ENCODE data around the gene RPL27. TPM values are rescaled to one million over a fixed set of nuclear protein-coding genes. Genes with fewer than 3 reads are reported as not detected.
"Not testable (repeated sequence)": the region's sequence is repeated elsewhere in the genome, so short reads cannot be mapped to it uniquely, and the experiment has no call there.

RPL27 gene
- total and polyA plus RNA-seq, 2 donors: 1,142 to 3,115 TPM

DNA sequence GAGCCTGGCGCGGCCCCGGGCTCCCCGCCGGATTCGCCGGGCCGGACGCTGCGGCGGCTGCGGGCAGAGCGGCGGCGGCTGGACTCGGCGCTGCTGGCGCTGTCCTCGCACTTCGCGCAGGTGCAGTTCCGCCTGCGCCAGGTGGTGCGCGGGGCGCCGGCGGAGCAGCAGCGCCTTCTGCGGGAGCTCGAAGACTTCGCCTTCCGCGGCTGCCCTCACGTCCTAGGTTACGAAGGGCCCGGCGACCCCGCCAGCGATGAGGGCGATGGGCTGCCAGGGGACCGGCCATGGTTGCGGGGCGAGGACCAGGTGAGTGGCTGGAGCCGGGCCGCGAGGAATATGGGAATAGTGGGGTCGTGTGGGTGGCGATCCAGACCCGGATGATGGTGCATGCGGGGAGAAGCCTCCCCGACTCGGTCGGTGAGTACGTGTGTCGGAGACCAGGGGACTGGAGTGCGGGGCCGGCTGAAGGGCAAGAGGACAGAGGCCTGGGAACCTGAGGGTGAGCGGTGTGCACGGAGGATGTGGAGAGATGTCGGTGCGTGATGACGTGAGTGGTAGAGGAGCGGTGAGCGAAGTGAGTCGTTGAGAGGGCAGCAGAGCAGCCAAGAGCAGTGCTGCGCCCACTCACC is 17.3 kb upstream of the RPL27 start:
- under 1% methylated on average over 67 of the region's 67 CpGs for WGBS
- Histone ChIP-seq H3K27ac (ENCODE audit: low read depth) (peak overlapping the region; percentile 70), H3K36me3 (ENCODE audit: insufficient read depth) (no peaks in the 10 kb centered on the region), H3K4me1 (ENCODE audit: insufficient read depth) (no peaks in the 10 kb centered on the region), H3K4me3 (ENCODE audit: low read depth, low read length) (peak overlapping the region; percentile 92)
- DNase-seq (ENCODE audit: extremely low spot score): no peak

DNA sequence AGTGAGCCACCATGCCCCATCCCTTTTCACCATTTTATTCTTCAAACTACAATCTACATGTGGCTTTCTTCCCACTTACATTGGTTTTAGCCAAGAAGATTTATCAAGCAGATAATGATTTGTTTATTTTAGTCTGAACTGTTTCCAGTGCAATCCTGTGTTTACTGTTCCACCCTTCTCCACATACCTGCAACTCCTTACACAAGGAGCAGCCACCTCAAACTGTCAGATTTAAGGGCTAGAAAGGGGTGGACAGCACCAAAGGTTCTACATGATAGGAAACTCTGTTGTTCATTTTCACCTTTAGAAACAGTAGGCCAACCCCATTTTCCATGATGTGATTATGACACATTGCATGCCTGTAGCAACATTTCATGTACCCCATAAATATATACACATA is 16.0 kb upstream of the RPL27 start:
- Histone ChIP-seq H3K4me3 (ENCODE audit: low read depth, low read length) (no peak overlapping the region), H3K4me1 (ENCODE audit: insufficient read depth) (no peaks in the 10 kb centered on the region), H3K27ac (ENCODE audit: low read depth) (no peak overlapping the region), H3K36me3 (ENCODE audit: insufficient read depth) (no peaks in the 10 kb centered on the region)
- DNase-seq (ENCODE audit: extremely low spot score): no peak

DNA sequence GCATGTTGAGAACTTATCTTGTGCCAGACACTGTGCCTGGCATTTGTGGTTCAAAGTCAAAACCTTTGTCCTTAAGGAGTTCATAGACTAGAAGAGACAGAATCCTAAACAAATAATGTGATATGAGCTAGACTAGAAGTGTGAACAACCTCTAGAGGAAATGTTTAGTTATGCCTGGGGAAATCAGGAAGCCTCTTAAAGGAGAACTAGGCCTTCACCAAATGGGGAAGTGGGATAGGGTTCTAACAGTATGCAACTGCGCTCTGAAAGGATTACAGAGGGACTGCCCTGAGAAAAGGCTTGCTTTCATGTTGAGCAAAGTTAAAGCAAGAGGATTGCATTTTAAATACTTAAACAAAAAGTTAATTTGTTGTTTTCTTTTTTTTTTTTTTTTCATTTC is 13.0 kb upstream of the RPL27 start:
- Histone ChIP-seq H3K36me3 (ENCODE audit: insufficient read depth) (peaks cover 12% of the 10 kb centered on the region), H3K27ac (ENCODE audit: low read depth) (peak overlapping the region; percentile 18), H3K4me1 (ENCODE audit: insufficient read depth) (no peaks in the 10 kb centered on the region), H3K4me3 (ENCODE audit: low read depth, low read length) (no peak overlapping the region)
- no peak for DNase-seq (ENCODE audit: extremely low spot score)
- WGBS: 60% methylated on average over 1 of the region's 1 CpG

DNA sequence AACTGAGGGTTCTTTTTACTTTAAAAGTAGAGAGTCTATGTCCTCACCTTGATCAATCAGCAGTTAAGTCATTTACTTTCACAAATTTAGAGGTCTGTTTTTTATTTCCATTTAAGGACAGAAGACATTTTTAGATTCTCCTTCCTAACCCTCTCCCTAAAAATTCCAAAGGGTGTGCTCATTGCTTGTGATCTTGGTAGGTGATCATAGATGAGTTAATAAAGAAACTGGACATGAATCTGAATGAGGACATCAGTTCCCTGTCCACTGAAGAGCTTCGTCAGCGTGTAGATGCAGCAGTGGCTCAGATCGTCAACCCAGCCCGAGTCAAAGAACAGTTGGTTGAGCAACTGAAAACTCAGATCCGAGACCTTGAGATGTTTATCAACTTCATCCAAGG is 9.1 kb upstream of the RPL27 start:
- H3K4me3 ChIP-seq (ENCODE audit: low read depth, low read length): no peak overlapping the region
- H3K36me3 ChIP-seq (ENCODE audit: insufficient read depth): peaks cover 12% of the 10 kb centered on the region
- 96% methylated on average over 5 of the region's 5 CpGs for WGBS
- DNase-seq (ENCODE audit: extremely low spot score): no peak
- no peak overlapping the region for H3K27ac ChIP-seq (ENCODE audit: low read depth)
- H3K4me1 ChIP-seq (ENCODE audit: insufficient read depth): no peaks in the 10 kb centered on the region

DNA sequence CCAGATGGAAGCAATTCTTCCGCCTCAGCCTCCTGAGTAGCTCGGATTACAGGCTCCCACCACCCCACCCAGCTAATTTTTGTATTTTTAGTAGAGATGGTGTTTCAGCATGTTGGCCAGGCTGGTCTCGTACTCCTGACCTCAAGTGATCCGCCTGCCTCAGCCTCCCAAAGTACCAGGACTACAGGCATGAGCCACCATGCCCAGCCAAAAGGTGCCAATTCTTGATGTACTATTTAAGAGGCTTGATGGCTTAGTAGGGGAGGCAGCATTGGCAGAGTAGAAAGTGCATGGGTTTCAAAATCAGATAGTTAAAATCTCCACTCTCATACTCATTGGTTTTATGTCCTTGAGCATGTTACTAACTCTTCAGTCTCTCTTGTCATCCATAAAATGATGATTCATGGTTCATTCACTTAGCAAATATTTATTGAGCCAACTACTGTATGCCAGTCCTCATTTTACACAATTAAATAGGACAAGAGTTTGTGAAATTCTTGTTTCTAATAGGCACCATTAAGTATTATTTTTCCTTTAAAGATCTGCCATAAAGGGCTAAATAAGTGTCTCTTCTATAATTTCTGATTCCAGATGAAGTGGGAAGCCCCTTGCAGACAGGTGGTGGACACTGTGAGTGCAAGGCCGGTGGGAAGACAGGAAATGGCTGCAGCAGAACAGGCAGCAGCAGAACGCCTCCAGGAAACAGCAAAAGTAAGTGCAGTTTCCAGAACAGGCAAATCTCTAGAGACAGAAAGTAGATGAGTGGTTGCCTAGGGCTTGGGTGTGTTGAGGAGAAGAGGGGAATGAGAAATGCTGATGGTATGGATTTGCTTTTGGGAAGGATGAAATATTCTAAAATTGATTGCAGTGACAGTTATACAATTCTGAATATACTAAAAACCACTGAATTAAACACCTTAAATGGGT is 8.2 kb upstream of the RPL27 start:
- DNase-seq (ENCODE audit: extremely low spot score): no peak
- Histone ChIP-seq H3K4me1 (ENCODE audit: insufficient read depth) (no peaks in the 10 kb centered on the region), H3K27ac (ENCODE audit: low read depth) (no peak overlapping the region), H3K36me3 (ENCODE audit: insufficient read depth) (peaks cover 12% of the 10 kb centered on the region), H3K4me3 (ENCODE audit: low read depth, low read length) (no peak overlapping the region)
- WGBS: 87% methylated on average over 6 of the region's 6 CpGs

DNA sequence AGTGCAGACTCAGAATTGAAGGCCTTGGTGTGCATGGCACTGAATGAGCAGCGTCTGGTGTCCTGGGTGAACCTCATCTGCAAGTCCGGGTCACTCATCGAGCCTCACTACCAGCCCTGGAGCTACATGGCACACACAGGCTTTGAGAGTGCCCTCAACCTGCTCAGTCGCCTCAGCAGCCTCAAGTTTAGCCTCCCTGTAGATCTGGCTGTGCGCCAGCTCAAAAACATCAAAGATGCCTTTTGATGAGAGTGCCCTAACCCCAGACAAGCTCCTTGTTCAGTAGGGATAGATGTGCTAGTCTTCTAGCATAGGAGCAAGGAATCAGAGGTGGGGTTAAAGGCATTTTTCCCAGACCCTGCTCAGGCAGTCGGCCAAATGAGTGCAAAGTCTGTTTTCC is 6.7 kb upstream of the RPL27 start:
- Histone ChIP-seq H3K4me3 (ENCODE audit: low read depth, low read length) (no peak overlapping the region), H3K27ac (ENCODE audit: low read depth) (no peak overlapping the region), H3K4me1 (ENCODE audit: insufficient read depth) (no peaks in the 10 kb centered on the region), H3K36me3 (ENCODE audit: insufficient read depth) (peaks cover 12% of the 10 kb centered on the region)
- DNase-seq (ENCODE audit: extremely low spot score): no peak
- WGBS: 92% methylated on average over 6 of the region's 6 CpGs

DNA sequence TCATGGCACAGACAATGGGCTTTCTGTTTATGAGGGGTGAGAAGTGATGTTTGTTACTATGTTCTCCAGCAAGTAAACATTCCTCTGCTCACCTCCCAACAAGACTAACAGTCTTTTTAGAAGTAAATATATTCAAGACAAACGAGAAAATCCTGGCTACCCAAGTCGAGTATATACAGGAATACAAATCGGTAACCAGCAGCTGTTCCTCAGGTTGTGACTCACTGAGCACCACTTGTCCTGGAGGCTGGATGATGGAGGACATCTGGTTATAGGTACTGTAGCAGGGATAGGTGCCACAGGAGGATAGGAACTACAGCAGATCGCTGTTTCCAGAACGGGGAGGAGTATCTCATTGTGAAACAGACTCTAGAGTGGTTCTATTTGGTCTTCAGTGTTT is 5.3 kb upstream of the RPL27 start:
- Histone ChIP-seq H3K4me3 (ENCODE audit: low read depth, low read length) (no peak overlapping the region), H3K4me1 (ENCODE audit: insufficient read depth) (no peaks in the 10 kb centered on the region), H3K36me3 (ENCODE audit: insufficient read depth) (peaks cover 9% of the 10 kb centered on the region), H3K27ac (ENCODE audit: low read depth) (no peak overlapping the region)
- 77% methylated on average over 5 of the region's 5 CpGs for WGBS
- DNase-seq (ENCODE audit: extremely low spot score): no peak

DNA sequence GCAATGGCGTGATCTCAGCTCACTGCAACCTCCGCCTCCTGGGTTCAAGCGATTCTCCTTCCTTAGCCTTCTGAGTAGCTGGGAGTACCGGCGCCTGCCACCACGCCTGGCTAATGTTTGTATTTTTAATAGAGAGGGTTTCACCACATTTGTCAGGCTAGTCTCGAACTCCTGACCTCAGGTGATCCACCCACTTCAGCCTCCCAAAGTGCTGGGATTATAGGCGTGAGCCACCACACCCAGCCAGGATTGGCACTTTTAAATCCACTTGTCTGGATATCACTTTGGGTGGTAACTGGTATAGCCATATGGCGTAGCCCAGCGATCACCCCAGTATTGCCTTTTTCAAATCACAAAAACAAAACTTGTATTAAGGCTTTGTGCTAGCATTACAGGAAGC is 4.3 kb upstream of the RPL27 start:
- WGBS: 79% methylated on average over 10 of the region's 10 CpGs
- not testable (repeated sequence) for DNase-seq (ENCODE audit: extremely low spot score); H3K36me3 ChIP-seq (ENCODE audit: insufficient read depth)

DNA sequence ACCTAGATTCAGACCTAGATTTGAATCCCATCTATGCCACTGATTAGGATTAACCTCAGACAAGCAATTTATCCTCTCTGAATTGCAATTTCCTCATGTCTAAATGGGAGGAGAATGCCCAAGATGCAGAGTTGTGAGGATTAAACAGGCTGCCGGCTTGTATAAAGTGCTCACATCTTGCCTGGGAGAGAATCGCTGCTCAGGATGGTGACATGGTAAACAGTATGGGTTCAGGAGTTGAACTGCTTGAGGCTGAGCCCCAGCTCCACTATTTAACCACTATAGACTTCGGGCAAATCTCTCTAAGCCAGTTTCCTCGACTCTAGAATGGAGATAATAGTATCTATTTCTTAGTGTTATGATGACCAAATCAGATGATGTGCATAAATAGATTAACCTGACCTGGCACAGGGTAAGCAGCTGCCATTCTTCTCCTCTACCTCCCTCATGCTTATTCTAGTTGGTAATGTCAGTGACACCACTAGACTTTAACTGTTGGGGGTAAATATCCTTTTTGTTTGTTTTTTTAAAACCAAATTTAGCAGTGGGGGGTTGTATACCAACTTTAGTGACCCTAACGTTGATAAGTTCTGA is 732 bp upstream of the RPL27 start:
- no peak for DNase-seq (ENCODE audit: extremely low spot score)
- Histone ChIP-seq H3K36me3 (ENCODE audit: insufficient read depth) (peaks cover 2% of the 10 kb centered on the region), H3K4me1 (ENCODE audit: insufficient read depth) (no peaks in the 10 kb centered on the region), H3K27ac (ENCODE audit: low read depth) (no peak overlapping the region), H3K4me3 (ENCODE audit: low read depth, low read length) (no peak overlapping the region)
- 8% methylated on average over 5 of the region's 5 CpGs for WGBS

More for the DNA sequence above, 4.3 kb upstream of the RPL27 start:
- H3K27ac ChIP-seq (ENCODE audit: low read depth); H3K4me1 ChIP-seq (ENCODE audit: insufficient read depth); H3K4me3 ChIP-seq (ENCODE audit: low read depth, low read length): not testable (repeated sequence)

DNA sequence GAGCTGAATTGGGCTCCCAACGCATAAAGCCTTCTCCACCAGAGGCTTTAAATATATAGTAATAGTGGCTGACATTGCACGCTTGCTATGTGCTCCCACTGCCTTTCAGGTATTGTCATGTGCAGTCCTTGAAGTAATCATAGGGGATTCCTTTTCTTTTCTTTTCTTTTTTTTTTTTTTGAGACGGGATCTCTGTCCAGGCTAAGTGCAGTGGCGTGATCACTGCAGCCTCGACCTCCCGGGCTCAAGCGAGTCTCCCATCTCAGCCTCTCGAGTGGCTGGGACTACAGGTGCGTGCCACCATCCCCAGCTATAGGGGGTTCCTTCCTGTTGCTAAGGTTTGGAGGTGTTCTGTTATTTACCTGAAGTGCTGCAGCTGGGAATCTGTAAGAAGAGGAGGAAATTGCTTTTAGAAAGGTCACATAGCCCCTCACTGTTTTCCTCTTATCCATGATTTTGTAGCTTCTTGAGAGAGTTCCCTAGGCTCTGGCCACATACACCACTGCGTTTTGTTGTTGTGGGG is 845 bp downstream of the RPL27 start:
- peak overlapping the region; percentile 90 for H3K27ac ChIP-seq (ENCODE audit: low read depth)
- peaks cover 2% of the 10 kb centered on the region for H3K36me3 ChIP-seq (ENCODE audit: insufficient read depth)
- 12% methylated on average over 10 of the region's 10 CpGs for WGBS
- DNase-seq (ENCODE audit: extremely low spot score): no peak
- H3K4me3 ChIP-seq (ENCODE audit: low read depth, low read length): peak overlapping the region; percentile 55
- H3K4me1 ChIP-seq (ENCODE audit: insufficient read depth): no peaks in the 10 kb centered on the region

DNA sequence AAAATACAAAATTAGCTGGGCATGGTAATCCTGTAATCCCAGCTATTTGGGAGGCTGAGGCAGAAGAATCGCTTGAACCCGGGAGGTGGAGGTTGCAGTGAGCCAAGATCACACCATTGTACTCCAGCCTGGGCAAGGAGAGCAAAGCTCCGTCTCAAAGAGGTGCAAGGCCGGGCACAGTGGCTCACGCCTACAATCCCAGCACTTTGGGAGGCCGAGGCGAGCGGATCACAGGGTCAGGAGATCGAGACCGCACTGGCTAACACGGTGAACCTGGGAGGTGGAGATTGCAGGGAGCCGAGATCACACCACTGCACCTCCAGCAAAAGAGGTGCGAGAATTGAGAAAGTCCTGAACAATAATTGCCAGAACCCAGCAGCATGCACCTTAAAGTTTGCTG is 2.7 kb downstream of the RPL27 start:
- not testable (repeated sequence) for H3K27ac ChIP-seq (ENCODE audit: low read depth); H3K4me1 ChIP-seq (ENCODE audit: insufficient read depth); H3K36me3 ChIP-seq (ENCODE audit: insufficient read depth); H3K4me3 ChIP-seq (ENCODE audit: low read depth, low read length); DNase-seq (ENCODE audit: extremely low spot score)
- WGBS: 94% methylated on average over 13 of the region's 13 CpGs

DNA sequence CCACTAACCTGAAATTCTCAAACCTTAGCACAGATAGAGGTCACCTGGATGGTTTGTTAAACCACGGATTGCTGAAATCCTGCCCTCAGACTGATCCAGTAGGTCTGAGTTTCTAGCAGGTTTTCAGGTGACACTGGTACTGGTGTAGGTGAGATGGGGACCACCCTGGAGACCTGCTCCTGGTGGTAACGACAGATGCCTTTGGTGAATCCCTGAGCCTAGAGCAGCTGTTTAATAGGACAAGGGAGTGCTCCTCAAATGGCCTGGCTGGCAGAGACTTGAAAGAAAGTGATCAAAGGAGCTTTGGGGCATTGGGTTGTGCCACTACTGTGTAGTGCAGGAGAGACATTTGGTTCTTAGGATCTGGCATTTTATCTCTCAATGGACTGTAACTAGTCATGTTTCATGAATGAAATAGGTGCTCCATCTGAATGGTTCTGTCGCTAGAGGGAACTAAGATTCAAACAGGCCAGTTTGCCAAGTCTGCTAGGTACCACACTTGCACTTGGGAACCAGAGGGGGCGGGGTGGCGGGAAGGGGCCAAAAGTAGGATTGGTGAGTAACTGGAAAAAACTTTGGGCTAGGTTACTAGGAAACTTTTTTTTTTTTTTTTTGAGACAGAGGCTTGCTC is 5.4 kb downstream of the RPL27 start:
- no peak overlapping the region for H3K4me3 ChIP-seq (ENCODE audit: low read depth, low read length)
- H3K4me1 ChIP-seq (ENCODE audit: insufficient read depth): no peaks in the 10 kb centered on the region
- 82% methylated on average over 5 of the region's 5 CpGs for WGBS
- no peak for DNase-seq (ENCODE audit: extremely low spot score)
- H3K27ac ChIP-seq (ENCODE audit: low read depth): no peak overlapping the region
- H3K36me3 ChIP-seq (ENCODE audit: insufficient read depth): peaks cover 2% of the 10 kb centered on the region

Data from urinary bladder (tissue), 4 donors.